GM21825 (cell line): Measurements from ENCODE around the gene ZNF768.

Experiments
- ATAC-seq: cut with Tn5 transposase; IDR thresholded peaks from one replicate; pipeline ENCODE4 v1.9.1; 2021; ENCODE audit warnings: mild to moderate bottlenecking, moderate library complexity; ENCODE audit not compliant: unreplicated experiment

Gene ZNF768

GRCh38 chr16:30474074-30474452 lies 52.3 kb downstream of the ZNF768 start:
- ATAC-seq, result no peak
